A549 treated with ZK216348 at 1 μM for 4 hours (cell line): ENCODE measurements around the gene FAM186B. TPM values are rescaled to one million over a fixed set of nuclear protein-coding genes. Genes with fewer than 3 reads are reported as not detected.

ENCODE experiments used
- total RNA-seq: library from RNA; stranded (reverse); fragments of 200-300 nt; extraction: Qiagen RNA extraction; gene quantifications from 5 replicates; pipeline ENCODE4 v1.2.3, GENCODE V29; 2022; ENCODE audit warnings: low read depth

Gene FAM186B
- 0.11 to 0.23 TPM (median 0.14 TPM) in 3 of 5 replicates, not detected in the others for total RNA-seq

GRCh38 chr12:49605539-49605938 lies at the start of gene FAM186B:
FAM186B (minus strand) TSS chr12:49605639; CDS start chr12:49605477, 162 bp downstream.

DNA sequence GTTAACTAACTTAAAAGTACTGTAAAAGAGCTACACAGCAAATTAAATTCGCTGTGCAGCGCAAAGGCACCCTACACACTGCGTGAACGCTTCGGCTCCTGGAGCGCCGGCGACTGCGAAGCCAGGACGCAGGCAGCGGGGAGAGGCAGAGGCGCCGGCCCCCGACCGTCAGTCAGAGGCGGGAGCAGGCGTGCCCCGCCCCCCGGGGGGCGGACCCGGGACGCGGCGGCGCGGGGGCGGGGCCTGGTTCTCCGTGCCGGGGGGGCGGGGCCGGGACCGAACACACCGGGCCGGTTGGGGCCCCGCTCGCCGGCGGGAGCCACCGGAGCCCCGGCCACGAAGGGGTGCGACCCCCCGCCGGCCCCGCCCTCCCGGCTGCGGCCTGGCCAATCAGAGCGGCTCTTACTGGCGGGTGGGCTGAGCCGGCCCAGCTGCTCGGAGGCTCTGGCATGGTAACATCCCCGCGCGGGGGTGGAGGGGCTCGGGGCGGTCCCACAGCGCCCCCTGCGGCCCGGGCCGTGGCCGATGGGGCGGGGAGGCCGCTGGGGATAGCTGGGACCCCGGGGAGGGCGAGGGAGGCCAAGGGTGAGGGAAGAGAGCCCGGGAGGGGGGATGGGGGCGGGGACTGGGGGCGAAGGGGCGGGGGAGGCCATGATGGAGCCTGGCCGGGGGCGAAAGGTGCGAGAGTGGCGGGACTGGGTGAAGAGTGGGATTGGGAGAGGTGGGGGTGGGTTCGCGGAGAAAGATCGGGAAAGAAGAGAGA lies 17.9 kb upstream of the FAM186B start, which contains the start of gene PRPF40B:
Gene PRPF40B, plus strand, starts transcription at position 420 of the 763 bp plus-strand sequence. Its CDS starts 30 bp downstream, at position 450.

DNA sequence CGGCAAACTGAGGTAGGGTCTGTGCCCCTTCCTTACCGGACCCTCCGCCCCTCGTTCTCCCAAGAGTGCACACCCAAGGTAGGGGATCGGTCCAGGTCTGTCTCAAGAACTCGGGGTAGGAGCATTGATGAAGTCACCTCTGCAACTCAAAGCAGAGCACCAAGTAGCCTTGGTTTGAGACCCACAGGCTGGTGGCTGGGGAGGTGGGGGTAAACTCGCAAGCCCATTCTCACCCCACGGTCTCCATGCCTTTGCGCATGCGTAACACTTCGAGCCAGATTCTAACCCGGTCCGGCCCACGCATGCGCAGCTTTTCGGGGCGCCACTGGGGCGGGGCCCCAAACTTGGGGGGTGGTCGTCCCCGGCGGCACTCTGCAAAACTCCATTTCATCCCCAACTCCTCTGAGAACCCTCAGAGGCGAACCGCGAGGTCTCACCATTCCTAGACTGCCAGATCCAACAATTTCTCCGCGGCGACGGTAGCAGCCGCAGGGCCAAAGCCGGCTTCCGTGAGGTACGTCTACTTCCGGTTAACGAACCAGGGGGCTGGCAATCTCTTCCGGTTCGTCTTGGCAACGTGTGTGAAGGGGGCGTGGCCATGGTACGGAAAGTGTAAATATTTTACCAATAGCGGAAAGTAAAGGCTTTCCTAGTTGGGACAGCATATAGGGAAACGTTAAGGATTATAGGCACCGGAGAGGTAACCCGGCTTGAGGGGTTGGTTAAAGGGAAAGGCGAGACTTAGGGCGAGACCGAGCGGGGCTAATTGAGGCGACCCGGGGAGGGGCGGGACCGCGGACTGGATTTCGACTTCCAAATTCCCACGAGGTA lies 37.6 kb downstream of the FAM186B start, which contains the start of gene MCRS1:
Gene MCRS1, minus strand, starts transcription at position 532 of the 831 bp plus-strand sequence. CDS start 1,411 bp downstream, outside the sequence.

GRCh38 chr12:49538510-49539403 lies 66.7 kb downstream of the FAM186B start, which contains the start of gene KCNH3:
KCNH3 (plus strand) TSS chr12:49539030; CDS start chr12:49539417, 387 bp downstream.

Other genes with a start within 250 kb of the FAM186B start
- gene SPATS2, start 238.2 kb downstream of the FAM186B start, total RNA-seq: 25.2 to 32.9 TPM (median 30.7 TPM) in 5 replicates
- gene KCNH3, start 66.6 kb downstream of the FAM186B start, total RNA-seq: 1.5 to 2.8 TPM (median 2.6 TPM) in 5 replicates
- 48.6 to 69.1 TPM (median 67.9 TPM) in 5 replicates for gene MCRS1, start 37.5 kb downstream of the FAM186B start, total RNA-seq
- 5.6 to 8.7 TPM (median 7.7 TPM) in 5 replicates for gene PRPF40B, start 17.9 kb upstream of the FAM186B start, total RNA-seq
- gene FMNL3, start 101.8 kb upstream of the FAM186B start, total RNA-seq: 1.2 to 2.3 TPM (median 1.9 TPM) in 5 replicates
- gene TMBIM6, start 135.9 kb upstream of the FAM186B start, total RNA-seq: 393 to 517 TPM (median 478 TPM) in 5 replicates
- 5.3 to 10.3 TPM (median 8.3 TPM) in 5 replicates for gene NCKAP5L, start 222.8 kb upstream of the FAM186B start, total RNA-seq
- gene BCDIN3D, start 237.5 kb upstream of the FAM186B start, total RNA-seq: 4.4 to 4.7 TPM (median 4.5 TPM) in 5 replicates